ENCODE measurements around the gene FBXO46. TPM values are rescaled to one million over a fixed set of nuclear protein-coding genes. Genes with fewer than 3 reads are reported as not detected.

The FBXO46 gene
- total and polyA plus RNA-seq, 10 of the 15 experiments (the other 5 are each of a cell fraction or from before 2014, with no cell fraction given): 2.5 to 61.5 (median 13.7) TPM

- DNase-seq (ENCODE audit: low read depth, low spot score) (no peak), ATAC-seq (peak; percentile 15), FAIRE-seq (peak; percentile 80)
- Histone ChIP-seq H3K27me3 (replicated peaks in 1 of 2; ENCODE audit: control insufficient read depth in 2 of 2, insufficient read depth in 2 of 2, low read length in 1 of 2) (no peaks in the 10 kb centered on the region), H4K20me1 (ENCODE audit: control insufficient read depth, insufficient read depth) (no peaks in the 10 kb centered on the region), H3K4me1 (ENCODE audit: control insufficient read depth, insufficient read depth, low read length) (peaks cover 9% of the 10 kb centered on the region), H3K9ac (ENCODE audit: control insufficient read depth, insufficient read depth, low read length) (peak overlapping the region; percentile 82), H2AFZ (ENCODE audit: control insufficient read depth, low read depth, low read length) (peak overlapping the region; percentile 96), H3K9me3 (replicated peaks; ENCODE audit: control insufficient read depth, insufficient read depth, low read length) (no peaks in the 10 kb centered on the region), H3K4me3 (peak overlapping the region; percentile 94), H3K4me2 (ENCODE audit: control insufficient read depth, insufficient read depth) (peak overlapping the region; percentile 73), H3K79me2 (ENCODE audit: control insufficient read depth, insufficient read depth, low read length) (peaks cover 20% of the 10 kb centered on the region), H3K27ac (ENCODE audit: control insufficient read depth, insufficient read depth) (peak overlapping the region; percentile 88), H3K36me3 (ENCODE audit: control insufficient read depth in 2 of 2, insufficient read depth in 2 of 2, low read length in 1 of 2) (no peaks in the 10 kb centered on the region; a peak in 1 of 4 replicates)
- ChIA-PET CTCF (interaction anchor here (0.7 to 3.1 kb wide), 16 partner anchors 9 to 229 kb away, joined by 3 to 21 read pairs (median 4); partner anchors contain the start of genes EML2, QPCTL and SNRPD2), RAD21 (ENCODE audit: unreplicated experiment) (interaction anchor here (0.7 to 4.0 kb wide), 10 partner anchors 9 to 174 kb away, joined by 4 to 47 read pairs (median 6); partner anchors contain the start of genes QPCTL and SNRPD2), POLR2A (interaction anchor here (0.6 to 3.8 kb wide), 12 partner anchors 9 to 102 kb away, joined by 3 to 27 read pairs (median 5); partner anchors contain the start of genes OPA3, QPCTL, SIX5 and SNRPD2), SMC1A (ENCODE audit: uncharacterized antibody, unreplicated experiment) (interaction anchor here (0.5 to 3.2 kb wide), 7 partner anchors 13 to 179 kb away, joined by 3 to 15 read pairs (median 4); partner anchors contain the start of genes QPCTL and SNRPD2)
- 3% methylated on average over 19 of the region's 19 CpGs for WGBS (ENCODE audit: insufficient coverage, insufficient replicate concordance, low lambda C conversion rate, missing lambda C conversion rate)
- intact Hi-C loops (cut with micrococcal nuclease; ENCODE audit: unreplicated experiment): loop anchor here (2.0 kb wide), 1 partner anchor 24 kb away; no protein-coding TSS in a partner anchor
- in situ Hi-C loops (cut with MboI): no loop called here
- BruUV-seq (replicated peaks): no TSS peak
- TF ChIP-seq BCL3 (IDR thresholded peaks at IDR 0.05; ENCODE audit: borderline replicate concordance, insufficient read depth, low read depth, low read length, poor library complexity, severe bottlenecking) (no peak), PAX8 (IDR thresholded peaks at IDR 0.05) (no peak), GATAD2B (conservative IDR thresholded peaks at IDR 0.05; ENCODE audit: low read depth) (no peak), TARDBP (IDR thresholded peaks at IDR 0.05; ENCODE audit: borderline replicate concordance) (no peak), HDGF (IDR thresholded peaks at IDR 0.05) (peak; percentile 91), SMAD5 (IDR thresholded peaks at IDR 0.05; ENCODE audit: low read depth) (no peak), KDM1A (IDR thresholded peaks at IDR 0.05; ENCODE audit: borderline replicate concordance) (no peak), PKNOX1 (IDR thresholded peaks at IDR 0.05) (no peak), TAF1 (IDR thresholded peaks at IDR 0.05; ENCODE audit: borderline replicate concordance, low read depth, low read length) (peak; percentile 9; the same call in 1 of the 2 replicates), NFXL1 (IDR thresholded peaks at IDR 0.05; ENCODE audit: borderline replicate concordance) (no peak), E2F8 (IDR thresholded peaks at IDR 0.05; ENCODE audit: low read depth, partially characterized antibody) (peak; percentile 34), KLF5 (IDR thresholded peaks at IDR 0.05; ENCODE audit: partially characterized antibody) (peak; percentile 17), ZBTB4 (CRISPR knock-in tag; IDR thresholded peaks at IDR 0.05) (no peak), CHD1 (IDR thresholded peaks at IDR 0.05; ENCODE audit: low read depth, low read length) (peak; percentile 84; the same call in 1 of the 2 replicates), MAX (IDR thresholded peaks at IDR 0.05; ENCODE audit: low read depth, low read length) (no peak)
Observed at GRCh38 chr19:45668342-45668871, 62.3 kb downstream of the FBXO46 start.
